Measurements from ENCODE around the gene ZBED2.

Gene ZBED2

DNA sequence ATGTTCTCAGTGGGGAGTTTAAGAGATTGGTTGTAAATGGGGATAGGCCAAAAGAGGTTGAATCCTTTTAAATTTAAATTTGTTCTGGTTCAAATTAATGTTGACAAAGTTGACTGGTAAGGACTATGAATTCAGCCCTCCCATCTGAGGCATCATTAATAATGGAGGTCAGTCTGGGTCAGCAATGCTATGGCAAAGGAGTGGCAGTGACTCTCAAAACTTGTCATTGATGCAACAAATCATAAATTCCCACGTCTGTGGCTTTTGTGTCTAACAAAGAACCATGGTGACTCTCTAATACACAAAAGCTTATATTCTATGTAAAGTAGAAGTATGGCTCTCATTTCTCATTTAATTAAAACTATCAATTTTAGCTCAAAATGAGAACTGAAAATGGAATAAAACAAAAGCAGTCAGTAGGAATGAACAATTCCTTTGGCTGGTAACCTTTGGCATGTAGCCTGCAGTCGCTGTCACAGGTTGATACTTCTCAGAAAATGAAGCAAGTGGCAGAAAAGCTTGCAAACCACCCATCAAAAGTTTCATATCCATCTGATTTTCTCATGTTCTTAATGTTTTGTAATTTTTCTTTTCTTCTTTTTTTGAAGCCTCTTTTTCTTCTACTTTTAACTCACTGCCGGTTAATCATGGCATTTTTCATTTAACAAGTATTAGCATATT is 12.2 kb upstream of the ZBED2 start:
- no peak for TF ChIP-seq CSDC2 (CRISPR knock-in tag; IDR thresholded peaks at IDR 0.05)
- TF ChIP-seq, protein P1, sequence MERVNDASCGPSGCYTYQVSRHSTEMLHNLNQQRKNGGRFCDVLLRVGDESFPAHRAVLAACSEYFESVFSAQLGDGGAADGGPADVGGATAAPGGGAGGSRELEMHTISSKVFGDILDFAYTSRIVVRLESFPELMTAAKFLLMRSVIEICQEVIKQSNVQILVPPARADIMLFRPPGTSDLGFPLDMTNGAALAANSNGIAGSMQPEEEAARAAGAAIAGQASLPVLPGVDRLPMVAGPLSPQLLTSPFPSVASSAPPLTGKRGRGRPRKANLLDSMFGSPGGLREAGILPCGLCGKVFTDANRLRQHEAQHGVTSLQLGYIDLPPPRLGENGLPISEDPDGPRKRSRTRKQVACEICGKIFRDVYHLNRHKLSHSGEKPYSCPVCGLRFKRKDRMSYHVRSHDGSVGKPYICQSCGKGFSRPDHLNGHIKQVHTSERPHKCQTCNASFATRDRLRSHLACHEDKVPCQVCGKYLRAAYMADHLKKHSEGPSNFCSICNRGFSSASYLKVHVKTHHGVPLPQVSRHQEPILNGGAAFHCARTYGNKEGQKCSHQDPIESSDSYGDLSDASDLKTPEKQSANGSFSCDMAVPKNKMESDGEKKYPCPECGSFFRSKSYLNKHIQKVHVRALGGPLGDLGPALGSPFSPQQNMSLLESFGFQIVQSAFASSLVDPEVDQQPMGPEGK (CRISPR knock-in tag; IDR thresholded peaks at IDR 0.05; ENCODE audit: borderline replicate concordance): no peak
- TF ChIP-seq ZC3H10 (CRISPR knock-in tag; IDR thresholded peaks at IDR 0.05): no peak
- TF ChIP-seq ISL1 (CRISPR knock-in tag; IDR thresholded peaks at IDR 0.05): no peak
- TF ChIP-seq, protein P2, sequence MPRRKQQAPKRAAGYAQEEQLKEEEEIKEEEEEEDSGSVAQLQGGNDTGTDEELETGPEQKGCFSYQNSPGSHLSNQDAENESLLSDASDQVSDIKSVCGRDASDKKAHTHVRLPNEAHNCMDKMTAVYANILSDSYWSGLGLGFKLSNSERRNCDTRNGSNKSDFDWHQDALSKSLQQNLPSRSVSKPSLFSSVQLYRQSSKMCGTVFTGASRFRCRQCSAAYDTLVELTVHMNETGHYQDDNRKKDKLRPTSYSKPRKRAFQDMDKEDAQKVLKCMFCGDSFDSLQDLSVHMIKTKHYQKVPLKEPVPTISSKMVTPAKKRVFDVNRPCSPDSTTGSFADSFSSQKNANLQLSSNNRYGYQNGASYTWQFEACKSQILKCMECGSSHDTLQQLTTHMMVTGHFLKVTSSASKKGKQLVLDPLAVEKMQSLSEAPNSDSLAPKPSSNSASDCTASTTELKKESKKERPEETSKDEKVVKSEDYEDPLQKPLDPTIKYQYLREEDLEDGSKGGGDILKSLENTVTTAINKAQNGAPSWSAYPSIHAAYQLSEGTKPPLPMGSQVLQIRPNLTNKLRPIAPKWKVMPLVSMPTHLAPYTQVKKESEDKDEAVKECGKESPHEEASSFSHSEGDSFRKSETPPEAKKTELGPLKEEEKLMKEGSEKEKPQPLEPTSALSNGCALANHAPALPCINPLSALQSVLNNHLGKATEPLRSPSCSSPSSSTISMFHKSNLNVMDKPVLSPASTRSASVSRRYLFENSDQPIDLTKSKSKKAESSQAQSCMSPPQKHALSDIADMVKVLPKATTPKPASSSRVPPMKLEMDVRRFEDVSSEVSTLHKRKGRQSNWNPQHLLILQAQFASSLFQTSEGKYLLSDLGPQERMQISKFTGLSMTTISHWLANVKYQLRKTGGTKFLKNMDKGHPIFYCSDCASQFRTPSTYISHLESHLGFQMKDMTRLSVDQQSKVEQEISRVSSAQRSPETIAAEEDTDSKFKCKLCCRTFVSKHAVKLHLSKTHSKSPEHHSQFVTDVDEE (CRISPR knock-in tag; IDR thresholded peaks at IDR 0.05): no peak

GRCh38 chr3:111605493-111605892 is 10.3 kb upstream of the ZBED2 start:
- no peak for TF ChIP-seq GLIS3 (CRISPR knock-in tag; IDR thresholded peaks at IDR 0.05)
- TF ChIP-seq, protein P2 (CRISPR knock-in tag; IDR thresholded peaks at IDR 0.05): no peak
- TF ChIP-seq ISL1 (CRISPR knock-in tag; IDR thresholded peaks at IDR 0.05): no peak
- ATAC-seq: no peak

More for the DNA sequence above, 12.2 kb upstream of the ZBED2 start:
- ATAC-seq: no peak; the same call in 2 of the 3 replicates

- TF ChIP-seq ESRRG (CRISPR knock-in tag; IDR thresholded peaks at IDR 0.05) (no peak), TCF4 (CRISPR knock-in tag; IDR thresholded peaks at IDR 0.05; ENCODE audit: borderline replicate concordance) (no peak), ZFP3 (CRISPR knock-in tag; IDR thresholded peaks at IDR 0.05) (no peak), ZC3H10 (CRISPR knock-in tag; IDR thresholded peaks at IDR 0.05) (no peak), BACH2 (CRISPR knock-in tag; IDR thresholded peaks at IDR 0.05; ENCODE audit: borderline replicate concordance) (no peak), ZNF8 (CRISPR knock-in tag; IDR thresholded peaks at IDR 0.05) (no peak), ISL1 (CRISPR knock-in tag; IDR thresholded peaks at IDR 0.05) (no peak), CREB5 (CRISPR knock-in tag; IDR thresholded peaks at IDR 0.05; ENCODE audit: low read depth) (no peak), CSDC2 (CRISPR knock-in tag; IDR thresholded peaks at IDR 0.05) (no peak), RARB (CRISPR knock-in tag; IDR thresholded peaks at IDR 0.05) (no peak), SNAI2 (CRISPR knock-in tag; IDR thresholded peaks at IDR 0.05) (no peak), CSRNP3 (CRISPR knock-in tag; IDR thresholded peaks at IDR 0.05) (no peak), ZNF565 (CRISPR knock-in tag; conservative IDR thresholded peaks at IDR 0.05; ENCODE audit: low read depth) (no peak), PPARA (CRISPR knock-in tag; IDR thresholded peaks at IDR 0.05; ENCODE audit: borderline replicate concordance) (no peak), ZNF70 (CRISPR knock-in tag; IDR thresholded peaks at IDR 0.05) (no peak)
- TF ChIP-seq, protein P1 (CRISPR knock-in tag; IDR thresholded peaks at IDR 0.05; ENCODE audit: borderline replicate concordance): no peak
- TF ChIP-seq, protein P3, sequence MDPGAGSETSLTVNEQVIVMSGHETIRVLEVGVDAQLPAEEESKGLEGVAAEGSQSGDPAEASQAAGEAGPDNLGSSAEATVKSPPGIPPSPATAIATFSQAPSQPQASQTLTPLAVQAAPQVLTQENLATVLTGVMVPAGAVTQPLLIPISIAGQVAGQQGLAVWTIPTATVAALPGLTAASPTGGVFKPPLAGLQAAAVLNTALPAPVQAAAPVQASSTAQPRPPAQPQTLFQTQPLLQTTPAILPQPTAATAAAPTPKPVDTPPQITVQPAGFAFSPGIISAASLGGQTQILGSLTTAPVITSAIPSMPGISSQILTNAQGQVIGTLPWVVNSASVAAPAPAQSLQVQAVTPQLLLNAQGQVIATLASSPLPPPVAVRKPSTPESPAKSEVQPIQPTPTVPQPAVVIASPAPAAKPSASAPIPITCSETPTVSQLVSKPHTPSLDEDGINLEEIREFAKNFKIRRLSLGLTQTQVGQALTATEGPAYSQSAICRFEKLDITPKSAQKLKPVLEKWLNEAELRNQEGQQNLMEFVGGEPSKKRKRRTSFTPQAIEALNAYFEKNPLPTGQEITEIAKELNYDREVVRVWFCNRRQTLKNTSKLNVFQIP (CRISPR knock-in tag; IDR thresholded peaks at IDR 0.05; ENCODE audit: borderline replicate concordance, low read depth): no peak
- ATAC-seq: no peak
These were observed 9.9 kb upstream of the ZBED2 start for GRCh38 chr3:111605018-111605417.

All from SK-N-SH treated with all-trans-retinoic acid at 6 μM for 48 hours (cell line).